Activated CD4-positive, alpha-beta T cell treated with anti-CD3 and anti-CD28 coated beads for 36 hours (primary cell): ENCODE data around the gene LYRM4. TPM values are rescaled to one million over a fixed set of nuclear protein-coding genes. Genes with fewer than 3 reads are reported as not detected.
"Not testable (repeated sequence)": the region's sequence is repeated elsewhere in the genome, so short reads cannot be mapped to it uniquely, and the experiment has no call there.

Experiments used
- ATAC-seq: fragments of 200-7000 bp; cut with Tn5 transposase; one replicate; pipeline ENCODE4 v1.10.0; 2021; ENCODE audit warnings: mild to moderate bottlenecking, moderate library complexity
- CTCF ChIA-PET: fragments of 350-600 bp; sonication (Branson Sonifier 250); formaldehyde crosslinking; loops from one replicate; lab custom pipeline; 2021; ENCODE audit warnings: antibody characterized with exemption; lab: Charles Lee
- POLR2A ChIA-PET: fragments of 350-600 bp; sonication (Branson Sonifier 250); formaldehyde crosslinking; loops from one replicate; lab custom pipeline; 2021; ENCODE audit warnings: antibody characterized with exemption, inconsistent platforms; lab: Charles Lee
- DNase-seq: peaks from one replicate; pipeline ENCODE4 v3.0.0-alpha.2; 2020
- H3K27ac Mint-ChIP-seq: one replicate; pipeline ENCODE4 v1.8.0; 2021; ENCODE audit warnings: mixed read lengths
- H3K27me3 Mint-ChIP-seq: one replicate; pipeline ENCODE4 v1.8.0; 2021; ENCODE audit warnings: mixed read lengths
- H3K36me3 Mint-ChIP-seq: one replicate; pipeline ENCODE4 v1.8.0; 2021; ENCODE audit warnings: low read depth, mixed read lengths
- H3K4me1 Mint-ChIP-seq: one replicate; pipeline ENCODE4 v1.8.0; 2021; ENCODE audit warnings: mixed read lengths
- H3K4me3 Mint-ChIP-seq: one replicate; pipeline ENCODE4 v1.8.0; 2021; ENCODE audit warnings: mild to moderate bottlenecking, moderate library complexity, mixed read lengths
- H3K9me3 Mint-ChIP-seq: one replicate; pipeline ENCODE4 v1.8.0; 2021; ENCODE audit warnings: low read depth, mixed read lengths
- intact Hi-C, 2 experiments: fragments of 100-400 bp; cut with DNase I in 1 of 2; cut with micrococcal nuclease in 1 of 2; formaldehyde crosslinking; loops; one replicate each; pipeline versions ENCODE4 v1.14.2 to v1.15.1; 2022 to 2024; cut with DNase I, micrococcal nuclease
- total RNA-seq, 2 experiments: library from RNA; stranded (reverse); gene quantifications; one replicate each; pipeline ENCODE4 v1.2.3, GENCODE V29; 2021

The LYRM4 gene
- total RNA-seq, 2 experiments from 2014 or later, result 46.4 to 53.4 TPM

GRCh38 chr6:5122504-5123112, 138.1 kb downstream of the LYRM4 start:
- no peak overlapping the region for H3K27ac Mint-ChIP-seq
- H3K36me3 Mint-ChIP-seq, result peaks cover 2% of the 10 kb centered on the region
- H3K27me3 Mint-ChIP-seq, result no peaks in the 10 kb centered on the region
- CTCF ChIA-PET, result no interaction called here
- POLR2A ChIA-PET, result no interaction called here
- intact Hi-C loops, result no loop called here
- H3K4me1 Mint-ChIP-seq, result no peaks in the 10 kb centered on the region
- H3K9me3 Mint-ChIP-seq, result no peaks in the 10 kb centered on the region
- no peak for DNase-seq
- no peak overlapping the region for H3K4me3 Mint-ChIP-seq
- ATAC-seq, result no peak

GRCh38 chr6:5121956-5122355, 138.8 kb downstream of the LYRM4 start:
- H3K4me1 Mint-ChIP-seq, result no peaks in the 10 kb centered on the region
- H3K27me3 Mint-ChIP-seq, result no peaks in the 10 kb centered on the region
- intact Hi-C loops, result no loop called here
- H3K4me3 Mint-ChIP-seq, result no peak overlapping the region
- no peak overlapping the region for H3K27ac Mint-ChIP-seq
- ATAC-seq (no peak), DNase-seq (no peak)
- ChIA-PET POLR2A (no interaction called here), CTCF (no interaction called here)
- H3K36me3 Mint-ChIP-seq, result peaks cover 2% of the 10 kb centered on the region
- no peaks in the 10 kb centered on the region for H3K9me3 Mint-ChIP-seq

- POLR2A ChIA-PET, result no interaction called here
- CTCF ChIA-PET, result no interaction called here
- intact Hi-C loops, result no loop called here
- peaks cover 2% of the 10 kb centered on the region for H3K36me3 Mint-ChIP-seq
- H3K9me3 Mint-ChIP-seq, result no peaks in the 10 kb centered on the region
- no peaks in the 10 kb centered on the region for H3K27me3 Mint-ChIP-seq
- no peak for ATAC-seq
- no peak for DNase-seq
- no peak overlapping the region for H3K4me3 Mint-ChIP-seq
- H3K27ac Mint-ChIP-seq, result no peak overlapping the region
- no peaks in the 10 kb centered on the region for H3K4me1 Mint-ChIP-seq
Measured at GRCh38 chr6:5121479-5121878, 139.3 kb downstream of the LYRM4 start.

GRCh38 chr6:5120543-5120942, 140.2 kb downstream of the LYRM4 start:
- H3K9me3 Mint-ChIP-seq, H3K4me1 Mint-ChIP-seq, DNase-seq, POLR2A ChIA-PET, H3K27me3 Mint-ChIP-seq, CTCF ChIA-PET, H3K4me3 Mint-ChIP-seq, H3K36me3 Mint-ChIP-seq, intact Hi-C loops, H3K27ac Mint-ChIP-seq, ATAC-seq: not testable (repeated sequence)

GRCh38 chr6:5120011-5120410, 140.7 kb downstream of the LYRM4 start:
- Mint-ChIP-seq H3K4me1 (no peaks in the 10 kb centered on the region), H3K27me3 (no peaks in the 10 kb centered on the region), H3K4me3 (no peak overlapping the region), H3K9me3 (no peaks in the 10 kb centered on the region), H3K36me3 (peaks cover 2% of the 10 kb centered on the region), H3K27ac (no peak overlapping the region)
- POLR2A ChIA-PET, result no interaction called here
- intact Hi-C loops, result no loop called here
- CTCF ChIA-PET, result interaction anchor here (0.8 kb wide), 1 partner anchor 11 kb away, joined by 3 read pairs; no protein-coding TSS in a partner anchor
- DNase-seq, result no peak
- no peak for ATAC-seq

GRCh38 chr6:5119090-5119951, 141.4 kb downstream of the LYRM4 start:
- ATAC-seq (no peak), DNase-seq (no peak)
- Mint-ChIP-seq H3K9me3 (no peaks in the 10 kb centered on the region), H3K4me3 (no peak overlapping the region), H3K4me1 (no peaks in the 10 kb centered on the region), H3K27ac (no peak overlapping the region), H3K36me3 (peaks cover 2% of the 10 kb centered on the region), H3K27me3 (no peaks in the 10 kb centered on the region)
- intact Hi-C loops, result no loop called here
- POLR2A ChIA-PET, result no interaction called here
- CTCF ChIA-PET, result interaction anchor here (0.8 kb wide), 1 partner anchor 12 kb away, joined by 3 read pairs; no protein-coding TSS in a partner anchor

GRCh38 chr6:5116243-5116991, 144.3 kb downstream of the LYRM4 start:
- ChIA-PET POLR2A (no interaction called here), CTCF (no interaction called here)
- Mint-ChIP-seq H3K36me3 (peaks cover 2% of the 10 kb centered on the region), H3K4me3 (no peak overlapping the region), H3K4me1 (no peaks in the 10 kb centered on the region), H3K9me3 (no peaks in the 10 kb centered on the region), H3K27ac (no peak overlapping the region), H3K27me3 (no peaks in the 10 kb centered on the region)
- intact Hi-C loops, result no loop called here
- ATAC-seq, result no peak
- DNase-seq, result no peak

GRCh38 chr6:5115168-5115567, 145.6 kb downstream of the LYRM4 start:
- no peak overlapping the region for H3K27ac Mint-ChIP-seq
- POLR2A ChIA-PET, result no interaction called here
- H3K4me3 Mint-ChIP-seq, result no peak overlapping the region
- H3K4me1 Mint-ChIP-seq, result no peaks in the 10 kb centered on the region
- H3K27me3 Mint-ChIP-seq, result no peaks in the 10 kb centered on the region
- peaks cover 3% of the 10 kb centered on the region for H3K36me3 Mint-ChIP-seq
- intact Hi-C loops, result no loop called here
- no peak for DNase-seq
- H3K9me3 Mint-ChIP-seq, result no peaks in the 10 kb centered on the region
- no peak for ATAC-seq
- CTCF ChIA-PET, result no interaction called here

GRCh38 chr6:5113096-5113495, 147.7 kb downstream of the LYRM4 start:
- DNase-seq, result no peak
- Mint-ChIP-seq H3K4me3 (no peak overlapping the region), H3K4me1 (no peaks in the 10 kb centered on the region), H3K27ac (no peak overlapping the region), H3K9me3 (no peaks in the 10 kb centered on the region), H3K27me3 (no peaks in the 10 kb centered on the region), H3K36me3 (peaks cover 2% of the 10 kb centered on the region)
- ChIA-PET POLR2A (no interaction called here), CTCF (interaction anchor here (0.8 kb wide), 1 partner anchor 632 kb away, joined by 3 read pairs; no protein-coding TSS in a partner anchor)
- intact Hi-C loops, result no loop called here
- no peak for ATAC-seq

GRCh38 chr6:5112066-5112799, 148.5 kb downstream of the LYRM4 start:
- intact Hi-C loops, result no loop called here
- H3K4me1 Mint-ChIP-seq, result no peaks in the 10 kb centered on the region
- no peak overlapping the region for H3K4me3 Mint-ChIP-seq
- no peak for DNase-seq
- CTCF ChIA-PET, result interaction anchor here (0.8 kb wide), 1 partner anchor 631 kb away, joined by 3 read pairs; no protein-coding TSS in a partner anchor
- no peak overlapping the region for H3K27ac Mint-ChIP-seq
- POLR2A ChIA-PET, result no interaction called here
- H3K27me3 Mint-ChIP-seq, result no peaks in the 10 kb centered on the region
- no peak for ATAC-seq
- H3K9me3 Mint-ChIP-seq, result no peaks in the 10 kb centered on the region
- peaks cover 2% of the 10 kb centered on the region for H3K36me3 Mint-ChIP-seq

- Mint-ChIP-seq H3K4me1 (no peaks in the 10 kb centered on the region), H3K4me3 (no peak overlapping the region), H3K27ac (no peak overlapping the region), H3K36me3 (peaks cover 2% of the 10 kb centered on the region), H3K27me3 (no peaks in the 10 kb centered on the region), H3K9me3 (no peaks in the 10 kb centered on the region)
- CTCF ChIA-PET, result no interaction called here
- intact Hi-C loops, result no loop called here
- POLR2A ChIA-PET, result no interaction called here
- ATAC-seq (no peak), DNase-seq (no peak)
Measured at GRCh38 chr6:5111626-5112025, 149.1 kb downstream of the LYRM4 start.
